Measurements from ENCODE around the gene MAL.
"Not testable (repeated sequence)": the region's sequence is repeated elsewhere in the genome, so short reads cannot be mapped to it uniquely, and the experiment has no call there.

The MAL gene

DNA sequence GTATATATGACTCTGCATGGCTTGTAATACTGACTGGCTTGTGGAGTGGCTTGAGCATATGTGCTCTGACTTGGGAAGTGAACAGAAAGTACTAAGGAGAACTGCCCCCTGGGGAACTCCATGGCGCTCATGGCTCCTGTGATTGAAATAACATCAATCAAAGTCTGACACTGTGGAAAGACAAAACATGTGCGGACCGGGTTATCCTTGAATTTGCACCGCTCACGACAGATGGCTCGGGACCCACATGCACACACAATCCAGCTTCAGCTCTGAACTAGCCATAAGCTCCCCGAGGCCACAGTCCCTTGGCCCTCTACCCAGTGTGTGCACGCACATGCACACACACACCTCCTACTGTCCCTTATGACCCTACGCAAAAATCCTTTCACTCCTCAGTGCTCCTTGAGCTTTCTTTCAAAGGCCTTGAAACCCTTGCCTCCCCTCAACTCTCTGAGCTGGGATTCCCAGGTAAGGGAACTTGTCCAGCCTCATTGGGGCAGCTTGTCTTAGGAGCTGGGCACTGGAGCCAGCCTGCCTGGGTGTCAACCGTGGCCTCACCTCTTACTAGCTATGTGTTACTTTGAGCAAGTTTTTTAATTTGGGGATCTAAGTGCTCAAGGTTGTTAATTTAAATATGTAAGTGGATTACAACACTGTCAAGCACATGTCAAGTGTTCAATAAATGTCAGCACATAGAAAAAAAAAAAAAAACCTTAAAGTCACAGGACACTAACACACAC lies 52.5 kb downstream of the MAL start:
- no peaks in the 10 kb centered on the region for H3K9me3 ChIP-seq (ENCODE audit: control insufficient read depth, insufficient read depth, low read length)
- no peaks in the 10 kb centered on the region for H3K27me3 ChIP-seq (ENCODE audit: control insufficient read depth, insufficient read depth, low read length)
- no peaks in the 10 kb centered on the region for H3K36me3 ChIP-seq (ENCODE audit: control insufficient read depth, insufficient read depth, low read length)
- no peak overlapping the region for H3K9ac ChIP-seq (ENCODE audit: low read depth, low read length)
- H3K4me1 ChIP-seq (ENCODE audit: control insufficient read depth, insufficient read depth, low read length) = peaks cover 8% of the 10 kb centered on the region
- H3K4me3 ChIP-seq (ENCODE audit: low read depth, low read length) = no peak overlapping the region

GRCh38 chr2:95079199-95079683 lies 53.7 kb downstream of the MAL start:
- Histone ChIP-seq H3K36me3 (ENCODE audit: control insufficient read depth, insufficient read depth, low read length) (no peaks in the 10 kb centered on the region), H3K4me3 (ENCODE audit: low read depth, low read length) (no peak overlapping the region), H3K27me3 (ENCODE audit: control insufficient read depth, insufficient read depth, low read length) (no peaks in the 10 kb centered on the region), H3K9ac (ENCODE audit: low read depth, low read length) (no peak overlapping the region), H3K4me1 (ENCODE audit: control insufficient read depth, insufficient read depth, low read length) (peaks cover 8% of the 10 kb centered on the region), H3K9me3 (ENCODE audit: control insufficient read depth, insufficient read depth, low read length) (no peaks in the 10 kb centered on the region)

DNA sequence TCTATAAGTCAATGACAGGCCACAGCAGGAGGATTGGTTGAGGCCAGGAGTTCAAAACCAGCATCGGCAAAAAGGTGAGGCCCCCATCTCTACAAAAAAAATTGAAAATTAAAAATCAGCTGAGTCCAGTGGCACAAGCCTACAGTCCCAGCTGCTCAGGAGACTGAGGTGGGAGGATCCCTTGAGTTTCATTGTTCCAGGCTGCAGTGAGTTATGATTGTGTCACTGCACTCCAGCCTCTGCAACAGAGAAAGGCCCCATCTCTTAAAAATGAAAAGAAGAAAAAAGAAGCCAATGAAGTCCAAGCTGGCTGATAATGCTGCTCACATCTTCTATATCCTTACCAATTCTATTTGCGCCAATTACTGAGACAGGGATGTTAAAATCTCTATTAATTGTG lies 57.0 kb downstream of the MAL start:
- no peaks in the 10 kb centered on the region for H3K27me3 ChIP-seq (ENCODE audit: control insufficient read depth, insufficient read depth, low read length)
- H3K36me3 ChIP-seq (ENCODE audit: control insufficient read depth, insufficient read depth, low read length) = peaks cover 11% of the 10 kb centered on the region
- no peak overlapping the region for H3K9ac ChIP-seq (ENCODE audit: low read depth, low read length)
- H3K4me1 ChIP-seq (ENCODE audit: control insufficient read depth, insufficient read depth, low read length) = peaks cover 8% of the 10 kb centered on the region
- no peaks in the 10 kb centered on the region for H3K9me3 ChIP-seq (ENCODE audit: control insufficient read depth, insufficient read depth, low read length)
- H3K4me3 ChIP-seq (ENCODE audit: low read depth, low read length) = no peak overlapping the region

GRCh38 chr2:95086017-95086416 lies 60.5 kb downstream of the MAL start:
- Histone ChIP-seq H3K4me1 (ENCODE audit: control insufficient read depth, insufficient read depth, low read length) (peaks cover 2% of the 10 kb centered on the region), H3K27me3 (ENCODE audit: control insufficient read depth, insufficient read depth, low read length) (no peaks in the 10 kb centered on the region), H3K36me3 (ENCODE audit: control insufficient read depth, insufficient read depth, low read length) (peaks cover 24% of the 10 kb centered on the region), H3K9me3 (ENCODE audit: control insufficient read depth, insufficient read depth, low read length) (no peaks in the 10 kb centered on the region), H3K4me3 (ENCODE audit: low read depth, low read length) (no peak overlapping the region), H3K9ac (ENCODE audit: low read depth, low read length) (no peak overlapping the region)

DNA sequence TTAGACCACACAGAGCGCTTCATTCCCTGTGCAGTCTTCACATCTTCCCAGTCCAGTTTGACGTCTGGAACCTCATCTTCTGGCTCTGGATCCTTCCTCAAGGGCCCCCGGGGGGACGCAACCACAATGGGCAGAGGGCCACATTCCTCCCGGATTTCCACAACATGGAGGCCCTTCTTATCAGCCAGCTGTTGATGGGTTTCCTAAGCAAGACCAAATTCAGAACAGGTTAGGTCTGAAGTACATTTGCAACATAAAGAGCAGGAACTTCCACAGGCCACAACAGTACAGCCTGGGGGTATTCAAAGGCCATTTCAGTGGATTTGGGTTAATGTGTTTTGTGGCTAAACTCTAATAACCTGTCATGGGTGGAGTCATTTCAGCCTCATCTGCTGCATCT lies 61.9 kb downstream of the MAL start:
- peaks cover 30% of the 10 kb centered on the region for H3K36me3 ChIP-seq (ENCODE audit: control insufficient read depth, insufficient read depth, low read length)
- no peaks in the 10 kb centered on the region for H3K9me3 ChIP-seq (ENCODE audit: control insufficient read depth, insufficient read depth, low read length)
- H3K9ac ChIP-seq (ENCODE audit: low read depth, low read length) = no peak overlapping the region
- peaks cover 2% of the 10 kb centered on the region for H3K4me1 ChIP-seq (ENCODE audit: control insufficient read depth, insufficient read depth, low read length)
- no peak overlapping the region for H3K4me3 ChIP-seq (ENCODE audit: low read depth, low read length)
- no peaks in the 10 kb centered on the region for H3K27me3 ChIP-seq (ENCODE audit: control insufficient read depth, insufficient read depth, low read length)

DNA sequence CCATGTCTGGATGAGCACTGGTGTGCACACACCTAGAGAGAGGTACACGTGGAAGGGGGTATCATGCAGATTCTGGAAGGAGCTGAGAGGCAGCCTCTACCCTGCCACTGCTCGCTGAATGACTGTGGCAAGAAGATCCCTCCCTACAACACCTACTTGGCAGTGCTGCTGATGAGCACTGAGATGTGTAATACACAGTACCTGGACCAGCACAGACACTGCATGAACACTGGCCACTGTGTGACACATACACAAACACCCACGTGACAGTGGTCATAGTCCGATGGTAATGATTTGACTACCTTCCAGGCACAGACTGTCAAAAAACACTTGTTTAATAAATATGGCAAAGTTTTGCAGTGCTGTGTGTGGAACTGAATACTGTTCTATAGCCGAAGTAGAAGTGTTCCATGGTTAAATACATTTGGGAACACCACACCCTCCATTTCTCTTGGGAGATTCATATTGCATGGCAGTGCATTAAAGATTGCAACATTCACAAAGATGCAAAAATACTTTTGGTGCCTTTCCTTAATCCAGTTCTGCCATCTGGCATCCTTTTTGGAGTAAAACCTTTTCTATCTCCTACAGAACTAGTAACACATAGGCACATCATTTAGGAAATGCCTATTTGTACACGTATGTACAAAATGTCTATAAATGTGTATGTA lies 66.5 kb downstream of the MAL start:
- H3K9ac ChIP-seq (ENCODE audit: low read depth, low read length) = no peak overlapping the region
- H3K9me3 ChIP-seq (ENCODE audit: control insufficient read depth, insufficient read depth, low read length) = no peaks in the 10 kb centered on the region
- no peaks in the 10 kb centered on the region for H3K27me3 ChIP-seq (ENCODE audit: control insufficient read depth, insufficient read depth, low read length)
- H3K4me1 ChIP-seq (ENCODE audit: control insufficient read depth, insufficient read depth, low read length) = peaks cover 2% of the 10 kb centered on the region
- no peak overlapping the region for H3K4me3 ChIP-seq (ENCODE audit: low read depth, low read length)
- H3K36me3 ChIP-seq (ENCODE audit: control insufficient read depth, insufficient read depth, low read length) = peaks cover 26% of the 10 kb centered on the region

DNA sequence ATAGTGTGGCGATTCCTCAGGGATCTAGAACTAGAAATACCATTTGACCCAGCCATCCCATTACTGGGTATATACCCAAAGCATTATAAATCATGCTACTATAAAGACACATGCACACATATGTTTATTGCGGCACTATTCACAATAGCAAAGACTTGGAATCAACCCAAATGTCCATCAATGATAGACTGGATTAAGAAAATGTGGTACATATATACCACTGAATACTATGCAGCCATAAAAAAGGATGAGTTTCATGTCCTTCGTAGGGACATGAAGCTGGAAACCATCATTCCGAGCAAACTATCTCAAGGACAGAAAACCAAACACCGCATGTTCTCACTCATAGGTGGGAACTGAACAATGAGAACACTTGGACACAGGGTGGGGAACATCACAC lies 72.8 kb downstream of the MAL start:
- H3K36me3 ChIP-seq (ENCODE audit: control insufficient read depth, insufficient read depth, low read length); H3K9ac ChIP-seq (ENCODE audit: low read depth, low read length); H3K9me3 ChIP-seq (ENCODE audit: control insufficient read depth, insufficient read depth, low read length); H3K4me1 ChIP-seq (ENCODE audit: control insufficient read depth, insufficient read depth, low read length); H3K27me3 ChIP-seq (ENCODE audit: control insufficient read depth, insufficient read depth, low read length); H3K4me3 ChIP-seq (ENCODE audit: low read depth, low read length): not testable (repeated sequence)

GRCh38 chr2:95099910-95100309 lies 74.4 kb downstream of the MAL start:
- Histone ChIP-seq H3K4me1 (ENCODE audit: control insufficient read depth, insufficient read depth, low read length) (no peaks in the 10 kb centered on the region), H3K36me3 (ENCODE audit: control insufficient read depth, insufficient read depth, low read length) (peaks cover 15% of the 10 kb centered on the region), H3K9me3 (ENCODE audit: control insufficient read depth, insufficient read depth, low read length) (no peaks in the 10 kb centered on the region), H3K27me3 (ENCODE audit: control insufficient read depth, insufficient read depth, low read length) (no peaks in the 10 kb centered on the region), H3K4me3 (ENCODE audit: low read depth, low read length) (no peak overlapping the region), H3K9ac (ENCODE audit: low read depth, low read length) (no peak overlapping the region)
